Eye (tissue), 1 donor: ENCODE results near the gene GSC.
A peak's percentile ranks its signal among the peaks of the same experiment; 100 is the strongest.
"Not testable (repeated sequence)": the region's sequence is repeated elsewhere in the genome, so short reads cannot be mapped to it uniquely, and the experiment has no call there.

Source experiments
- DNase-seq: peaks from one replicate; pipeline ENCODE4 v3.0.0-alpha.2; 2015

GSC gene

DNA sequence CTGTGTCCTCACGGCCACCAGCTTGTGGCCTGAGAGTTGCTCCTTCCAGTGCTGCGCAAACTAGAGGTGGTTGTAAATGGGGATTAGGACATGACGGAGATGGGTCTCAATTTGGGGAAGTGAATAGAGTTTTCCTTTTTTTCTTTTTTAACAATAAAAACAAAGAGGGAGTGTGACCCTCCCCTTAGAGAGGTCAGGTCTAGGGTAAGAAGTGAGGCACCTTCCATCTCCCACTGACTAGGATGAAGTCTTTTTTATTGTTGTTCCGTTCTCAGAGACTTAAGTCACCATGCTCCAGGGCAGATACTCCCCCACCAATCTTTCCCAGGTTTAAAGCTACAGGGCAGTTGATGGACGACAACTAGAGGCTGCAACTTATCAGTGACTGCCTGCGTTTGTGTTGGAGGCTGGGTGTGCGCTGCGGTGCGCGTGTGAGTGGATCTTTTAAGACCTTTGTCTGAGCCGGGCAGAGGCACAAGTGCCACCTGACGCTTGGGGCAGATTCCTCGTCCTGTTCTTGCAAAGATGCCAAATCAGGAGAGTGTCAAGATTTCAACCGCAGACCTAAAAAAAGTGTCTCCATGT is 2.1 kb upstream of the GSC start:
- peak; percentile 62 for DNase-seq

DNA sequence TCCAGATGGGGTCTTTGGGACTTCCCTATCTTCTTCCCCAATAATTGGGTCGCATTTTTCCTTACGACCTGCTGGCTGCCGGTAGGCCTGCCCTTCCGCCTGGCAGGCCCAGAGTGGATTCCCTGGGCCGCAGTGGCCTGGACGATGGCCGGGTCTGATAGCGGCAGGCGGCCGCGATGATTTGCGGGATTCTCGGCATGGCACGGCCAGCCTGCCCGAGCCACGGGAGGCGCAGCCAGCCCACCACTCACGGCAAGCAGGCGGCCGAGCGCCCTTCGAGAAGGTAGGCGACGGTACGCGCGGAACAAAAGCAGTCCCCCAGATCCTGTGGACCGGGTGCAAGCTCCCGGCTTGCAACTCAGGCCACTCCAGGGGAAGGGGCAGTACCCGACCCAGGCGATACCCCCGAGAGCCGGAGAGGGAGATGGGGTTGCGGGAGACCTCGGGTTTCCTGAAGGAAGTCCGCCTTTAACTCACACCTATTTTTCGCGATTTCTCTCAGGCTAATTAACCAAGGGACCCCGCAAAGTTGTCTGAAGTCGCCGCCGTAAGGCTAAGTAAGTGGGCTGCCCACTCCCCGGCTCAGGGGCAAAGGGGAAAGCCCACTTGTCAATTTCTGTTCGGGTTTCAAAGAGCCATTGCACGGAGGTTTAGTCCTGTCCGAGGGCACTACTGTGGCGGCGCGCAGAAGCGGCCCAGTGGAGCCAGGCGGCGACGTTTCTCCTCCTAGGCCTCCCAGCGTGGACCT is 1.4 kb upstream of the GSC start:
- DNase-seq = peak; percentile 77

DNA sequence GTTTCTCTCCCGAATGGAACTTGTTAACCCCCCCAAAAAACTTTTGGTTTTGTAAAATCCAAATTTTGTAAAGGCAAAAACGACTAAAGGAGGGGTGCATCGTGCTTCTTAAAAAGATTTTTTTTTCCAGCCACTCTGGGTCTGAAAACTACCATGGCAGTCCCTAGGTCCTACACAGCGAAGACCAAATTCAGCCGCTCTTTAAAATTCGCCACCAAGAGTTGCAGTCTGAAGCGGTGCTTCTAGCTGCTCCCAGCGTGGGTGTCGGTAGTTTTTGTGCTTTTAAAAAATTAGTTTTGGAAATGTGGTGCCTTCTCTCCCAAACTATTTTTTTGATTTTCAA is 873 bp upstream of the GSC start:
- DNase-seq = no peak

DNA sequence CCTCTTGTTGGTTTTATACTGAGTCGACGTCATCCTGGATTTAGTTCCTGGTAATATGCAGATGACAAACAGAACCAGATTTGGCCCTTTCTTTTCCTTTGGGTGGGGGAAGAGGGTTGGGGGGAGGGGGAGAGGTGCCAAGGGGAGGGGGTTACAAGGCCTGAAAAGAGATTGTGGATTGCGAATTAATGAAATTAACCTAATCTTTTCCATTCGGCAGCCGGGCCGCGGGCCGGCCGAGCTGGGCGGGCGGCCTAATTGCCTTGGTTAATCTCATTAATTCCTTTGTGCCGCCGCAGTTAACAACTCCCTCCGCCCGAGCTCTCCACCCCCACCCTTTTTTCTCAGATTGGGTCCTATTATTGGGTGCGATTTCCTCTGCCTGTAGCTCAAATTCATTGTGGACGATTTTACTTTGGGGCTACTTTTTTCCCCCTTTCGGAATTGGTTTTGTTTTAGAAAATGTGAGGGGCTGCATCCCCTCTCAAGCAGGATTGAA is 387 bp upstream of the GSC start:
- DNase-seq = no peak

DNA sequence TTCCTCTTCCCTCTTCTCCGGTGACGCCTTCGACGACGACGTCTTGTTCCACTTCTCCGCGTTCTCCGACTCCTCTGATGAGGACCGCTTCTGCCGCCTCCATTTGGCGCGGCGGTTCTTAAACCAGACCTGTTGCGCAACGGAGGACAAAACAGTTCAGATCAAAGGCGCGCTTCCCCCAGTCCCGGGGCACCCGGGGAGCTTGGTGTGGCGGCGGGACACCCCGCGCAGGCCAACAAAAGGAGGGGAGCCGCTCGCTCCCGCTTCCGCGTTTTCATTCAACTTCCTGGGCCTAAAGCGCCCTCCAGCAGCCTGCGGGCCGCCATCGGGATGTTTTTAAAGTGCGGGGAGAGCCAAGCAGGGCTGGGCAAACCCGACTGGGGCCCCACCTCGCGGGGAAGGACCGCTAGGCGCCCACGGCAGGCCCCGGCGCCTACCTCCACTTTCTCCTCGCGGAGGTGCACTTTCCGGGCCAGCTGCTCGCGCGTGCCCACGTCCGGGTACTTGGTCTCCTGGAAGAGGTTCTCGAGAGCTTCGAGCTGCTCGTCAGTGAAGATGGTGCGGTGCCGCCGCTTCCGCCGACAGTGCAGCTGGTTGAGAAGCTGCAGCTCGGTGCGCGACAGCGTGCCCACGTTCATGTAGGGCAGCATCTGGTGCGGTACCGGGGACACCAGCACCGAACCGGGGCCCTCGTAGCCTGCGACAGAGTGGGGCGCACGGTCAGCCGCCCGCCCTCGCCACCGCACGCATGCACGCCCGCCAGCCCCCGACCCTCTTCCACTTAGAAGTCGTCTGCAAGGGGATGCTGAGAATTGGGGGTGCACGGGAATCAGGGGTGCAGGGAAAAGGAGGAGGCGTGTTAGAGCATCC is 1.2 kb downstream of the GSC start:
- DNase-seq = peak; percentile 71

DNA sequence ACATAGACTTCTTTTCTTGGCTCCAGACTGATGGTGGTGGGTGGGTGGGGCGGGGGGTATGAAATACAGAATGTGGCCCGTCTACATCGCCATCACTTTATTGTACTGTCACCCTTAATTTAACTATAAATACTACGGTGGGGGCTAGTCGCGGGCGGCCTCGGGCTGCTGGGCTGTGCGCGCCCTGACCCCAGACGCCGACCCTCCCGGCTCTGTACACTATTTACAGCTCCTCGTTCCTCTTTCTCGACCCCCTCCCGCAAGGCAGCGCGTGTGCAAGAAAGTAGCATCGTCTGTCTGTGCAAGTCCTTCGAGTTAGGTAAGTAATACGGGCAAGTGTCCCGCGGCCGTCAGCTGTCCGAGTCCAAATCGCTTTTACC is 1.8 kb downstream of the GSC start:
- no peak for DNase-seq

DNA sequence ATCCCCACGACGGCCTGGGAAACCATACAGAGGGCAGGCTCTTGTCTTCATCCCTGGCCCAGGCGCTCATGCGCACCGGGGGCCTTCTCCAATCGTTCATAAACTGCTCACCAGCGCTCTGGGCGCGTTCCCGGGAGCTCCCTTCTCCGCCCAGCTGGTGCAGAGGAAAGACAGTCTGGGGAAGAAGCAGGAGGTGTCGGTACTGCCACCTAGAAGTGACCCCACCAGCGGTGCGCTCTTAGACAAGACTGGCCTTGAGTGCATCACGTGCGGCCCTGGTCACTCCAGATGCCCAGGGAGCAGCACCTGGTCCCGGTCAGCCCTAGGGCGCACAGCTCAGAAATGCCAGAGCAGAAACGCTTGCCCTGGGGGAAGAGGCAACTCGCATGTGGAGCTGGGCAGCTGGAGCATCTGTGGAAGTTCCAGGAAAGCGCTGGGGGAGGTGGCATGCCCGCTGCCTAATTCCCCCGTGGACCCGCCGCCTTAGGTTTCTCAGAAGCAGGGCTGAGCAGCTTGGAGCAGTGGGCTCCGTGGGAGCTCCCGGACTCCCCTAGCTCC is 2.5 kb downstream of the GSC start:
- peak; percentile 49 for DNase-seq

DNA sequence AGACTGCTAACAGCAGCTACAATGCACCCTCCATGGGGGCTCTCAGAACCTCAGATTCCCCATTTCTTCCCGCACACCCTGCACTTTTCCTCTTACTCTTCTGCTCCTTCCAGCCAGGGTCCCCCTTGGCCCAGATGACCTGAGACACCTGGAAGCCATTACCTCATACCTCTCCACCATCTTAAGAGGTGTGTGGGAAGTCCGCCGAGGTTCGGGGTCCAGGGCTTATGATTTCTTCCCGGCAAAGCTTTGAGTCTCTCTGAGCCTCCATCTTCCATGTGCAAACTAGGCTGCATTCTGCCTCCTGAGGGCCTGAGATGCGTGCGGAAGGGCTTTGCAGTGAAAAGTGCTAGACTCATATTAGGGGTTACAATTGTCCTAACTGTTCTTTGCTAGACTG is 5.3 kb downstream of the GSC start:
- DNase-seq = no peak

DNA sequence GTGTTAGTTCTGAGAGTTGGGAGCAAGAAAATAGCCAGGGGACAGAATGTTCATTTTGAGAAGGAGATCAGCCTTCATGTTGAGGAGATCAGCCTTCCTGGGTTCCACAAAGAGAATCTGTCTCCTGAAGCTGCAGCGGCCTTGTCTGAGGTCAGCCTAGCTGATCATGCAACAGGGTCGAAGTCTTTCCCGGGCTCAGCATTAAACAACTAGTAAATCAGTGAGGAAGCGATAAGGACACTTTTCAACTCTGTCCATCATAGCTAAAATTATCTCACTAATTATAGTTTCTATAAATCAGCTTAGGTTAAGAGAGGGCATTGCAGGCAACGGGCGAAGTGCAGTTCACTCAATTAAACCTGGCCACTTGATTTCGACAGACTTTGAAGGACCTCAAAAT is 7.5 kb downstream of the GSC start:
- no peak for DNase-seq

DNA sequence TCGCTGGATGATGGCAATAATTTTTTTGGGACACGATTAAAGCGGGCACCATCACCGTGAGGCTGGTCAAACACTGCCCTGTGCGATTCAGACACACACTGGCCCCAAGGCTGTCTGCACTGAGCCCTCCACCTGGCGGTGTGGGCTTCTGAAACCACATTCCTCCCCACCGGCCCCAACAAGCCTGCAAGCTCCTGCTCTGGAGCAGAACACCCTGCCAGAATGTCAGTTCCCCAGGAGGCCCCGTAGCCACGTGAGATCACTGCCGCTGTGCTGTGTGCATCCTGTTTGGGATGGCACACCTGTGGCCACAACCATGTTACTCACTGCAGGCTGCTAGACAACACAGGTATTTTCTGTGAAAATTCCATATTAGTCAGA is 7.9 kb downstream of the GSC start:
- no peak for DNase-seq

DNA sequence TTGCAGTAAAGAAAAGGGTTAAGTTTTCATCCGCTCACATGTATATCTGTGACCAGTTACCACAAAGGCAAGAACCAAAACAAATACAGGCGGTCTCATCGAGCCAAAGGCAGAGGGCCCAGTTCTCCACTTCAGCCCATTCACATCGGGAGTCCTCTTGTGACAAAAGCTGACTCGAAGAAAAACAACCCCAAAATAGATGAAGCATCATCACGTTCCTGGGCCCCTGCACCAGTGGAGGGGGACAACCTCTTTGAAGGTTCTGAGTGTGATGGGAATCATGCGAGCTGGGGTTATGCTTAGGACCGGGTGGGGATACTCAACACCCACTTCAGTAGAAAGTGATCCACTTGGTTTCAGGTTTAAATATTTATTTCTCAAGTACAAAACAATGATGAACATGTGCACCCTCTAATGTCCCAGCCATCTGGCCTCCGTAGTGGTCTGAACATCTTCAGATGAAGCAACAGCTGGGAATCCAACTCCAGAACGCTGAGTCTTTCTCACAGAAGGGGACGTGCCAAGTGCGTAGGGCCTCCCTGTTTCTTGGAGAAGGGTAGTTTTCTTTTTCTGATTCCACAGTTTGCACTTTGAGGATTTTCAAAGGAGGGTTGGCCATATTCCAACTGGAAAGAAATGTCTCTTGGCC is 8.4 kb downstream of the GSC start:
- no peak for DNase-seq

DNA sequence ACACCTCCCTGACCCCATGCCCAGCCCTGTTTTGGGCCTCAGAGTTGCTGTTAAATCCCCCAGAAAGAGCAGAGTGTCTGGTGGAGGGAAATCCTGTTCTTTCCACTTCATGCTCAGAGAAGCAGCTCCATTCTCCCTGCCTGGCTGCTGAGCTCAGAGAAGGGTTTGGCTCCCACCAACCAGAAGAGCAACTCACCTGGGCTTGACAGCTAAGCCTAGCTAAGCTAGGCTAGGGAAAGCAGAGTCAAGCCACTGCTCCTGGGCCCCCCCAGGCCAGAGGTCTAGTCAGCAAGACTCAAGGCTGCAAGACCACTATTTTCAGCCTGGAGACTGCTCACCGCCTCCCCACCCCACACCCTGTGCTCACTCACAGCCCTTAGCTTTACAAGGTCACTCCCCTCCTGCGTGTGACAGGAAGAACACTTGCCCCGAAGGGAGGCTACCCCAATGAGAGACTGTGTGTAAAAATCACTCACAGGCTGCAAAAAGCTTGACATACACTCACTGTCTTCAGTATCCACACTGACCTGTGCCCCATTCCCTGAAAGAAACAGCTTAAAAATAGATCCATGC is 13.5 kb downstream of the GSC start:
- DNase-seq = no peak

DNA sequence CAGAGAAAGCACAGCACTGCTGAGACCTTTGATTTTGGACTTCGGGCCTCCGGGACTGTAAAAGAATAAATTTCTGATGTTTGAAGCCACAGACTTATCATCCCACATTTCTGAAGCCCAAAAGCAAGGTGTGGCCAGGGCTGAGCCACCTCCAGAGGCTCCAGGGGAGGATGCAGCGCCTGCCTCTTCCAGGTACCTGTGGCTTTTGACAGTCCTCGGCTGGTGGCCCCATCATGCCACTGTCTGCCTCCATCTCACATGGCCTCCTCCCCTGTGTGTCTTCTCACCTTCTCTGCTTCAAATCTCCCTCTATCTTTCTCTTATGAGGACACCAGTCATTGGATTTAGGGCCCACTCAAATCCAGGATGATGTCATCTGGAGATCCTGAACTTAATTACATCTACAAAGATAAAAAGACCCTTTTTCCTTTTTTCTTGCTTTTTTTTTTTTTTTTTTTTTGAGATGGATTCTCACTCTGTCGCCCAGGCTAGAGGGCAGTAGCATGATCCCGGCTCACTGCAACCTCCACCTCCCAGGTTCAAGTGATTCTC is 15.4 kb downstream of the GSC start:
- no peak for DNase-seq

DNA sequence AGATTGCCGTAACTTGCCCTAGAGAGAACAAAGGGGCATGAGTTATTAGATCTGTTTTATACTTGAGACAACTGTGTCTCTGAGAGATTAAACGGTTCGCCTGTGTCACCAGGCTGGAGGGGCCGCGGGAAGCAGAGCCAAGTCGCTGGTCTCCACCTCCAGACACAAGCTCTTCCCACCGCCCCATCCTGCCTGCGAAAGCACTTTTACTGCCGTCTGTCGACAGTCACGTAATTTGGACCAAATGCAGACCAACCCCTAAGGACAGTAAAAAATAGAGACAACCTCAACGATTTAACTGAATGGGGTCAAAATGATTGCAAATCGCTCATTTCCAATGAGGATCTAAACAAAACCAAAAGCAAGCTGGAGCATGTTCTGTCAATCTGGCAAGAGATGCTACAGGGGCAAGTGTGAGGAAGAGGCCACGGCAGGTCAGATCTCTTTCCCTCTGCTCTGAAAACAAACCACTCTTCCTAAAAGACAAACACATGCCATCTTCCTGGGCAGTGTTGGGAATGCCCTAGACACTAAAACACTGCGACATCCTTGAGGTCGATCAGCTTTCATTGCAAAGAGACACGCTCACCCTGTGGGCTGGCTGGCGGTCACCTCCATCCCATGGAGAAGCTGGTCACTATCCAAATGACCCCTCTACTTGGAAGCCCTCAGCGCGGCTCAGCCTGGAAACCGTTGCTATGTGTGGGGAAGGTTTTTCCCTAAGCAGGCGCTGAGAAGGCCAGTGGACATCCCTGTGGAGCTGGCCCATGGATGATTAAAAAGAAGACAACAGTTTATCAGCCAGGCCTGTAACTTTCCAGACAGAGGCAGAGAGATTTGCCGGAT is 17.1 kb downstream of the GSC start:
- DNase-seq = no peak

DNA sequence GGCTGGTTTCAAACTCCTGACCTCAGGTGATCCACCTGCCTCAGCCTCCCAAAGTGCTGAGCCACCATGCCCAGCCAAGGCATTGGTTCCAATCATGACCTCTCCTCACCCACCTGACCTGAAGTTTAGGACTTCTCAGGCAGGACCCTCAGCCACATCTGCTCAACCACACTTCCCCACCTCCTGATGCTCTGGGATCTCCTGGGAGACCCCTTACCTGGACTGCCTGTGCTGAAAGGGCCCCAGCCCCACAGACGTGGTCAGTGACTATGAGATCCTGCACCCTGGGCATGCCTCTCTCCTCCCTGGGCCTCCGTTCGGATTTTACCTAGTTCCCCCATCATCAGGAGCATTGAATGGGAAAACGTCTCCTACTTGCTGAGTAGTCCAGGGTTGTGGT is 18.0 kb downstream of the GSC start:
- DNase-seq = no peak

DNA sequence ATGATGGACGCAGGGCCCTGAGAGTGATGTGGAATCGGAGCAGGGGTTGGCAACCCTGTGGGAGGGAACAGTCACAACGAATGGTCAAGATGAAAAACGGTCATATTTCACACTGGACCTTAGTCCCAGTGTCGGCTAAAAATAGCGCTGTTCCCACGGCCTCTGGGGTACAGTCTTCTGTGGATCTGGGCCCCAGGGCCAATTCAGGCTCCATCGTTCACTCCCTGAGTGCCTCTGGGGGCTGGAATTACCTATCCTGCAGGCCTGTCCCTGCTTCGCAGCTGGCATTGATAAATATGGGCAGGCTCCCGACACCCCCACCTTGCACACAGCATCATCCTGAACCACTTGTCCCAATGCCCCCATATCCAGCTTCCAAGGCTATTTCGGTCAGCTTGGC is 18.6 kb downstream of the GSC start:
- DNase-seq = no peak

DNA sequence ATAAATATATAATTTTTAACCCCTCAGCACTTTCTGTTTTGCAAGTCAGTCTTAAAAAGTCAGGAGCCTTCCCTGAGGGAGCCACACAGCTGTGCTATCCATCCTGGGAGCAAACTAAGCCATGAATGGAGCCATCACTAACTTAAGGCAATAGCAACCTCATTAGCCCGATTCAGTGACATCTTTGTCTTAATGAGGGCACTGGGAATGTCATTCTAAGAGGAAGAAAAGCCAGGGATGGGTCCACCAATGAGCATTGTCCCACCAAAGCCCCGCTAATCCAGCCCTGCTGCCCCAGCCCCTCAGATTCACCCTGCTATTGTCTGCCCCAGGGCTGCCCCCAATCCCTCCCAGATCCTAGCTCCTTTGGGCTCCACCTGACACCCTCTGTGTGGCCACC is 19.5 kb downstream of the GSC start:
- peak; percentile 39 for DNase-seq

DNA sequence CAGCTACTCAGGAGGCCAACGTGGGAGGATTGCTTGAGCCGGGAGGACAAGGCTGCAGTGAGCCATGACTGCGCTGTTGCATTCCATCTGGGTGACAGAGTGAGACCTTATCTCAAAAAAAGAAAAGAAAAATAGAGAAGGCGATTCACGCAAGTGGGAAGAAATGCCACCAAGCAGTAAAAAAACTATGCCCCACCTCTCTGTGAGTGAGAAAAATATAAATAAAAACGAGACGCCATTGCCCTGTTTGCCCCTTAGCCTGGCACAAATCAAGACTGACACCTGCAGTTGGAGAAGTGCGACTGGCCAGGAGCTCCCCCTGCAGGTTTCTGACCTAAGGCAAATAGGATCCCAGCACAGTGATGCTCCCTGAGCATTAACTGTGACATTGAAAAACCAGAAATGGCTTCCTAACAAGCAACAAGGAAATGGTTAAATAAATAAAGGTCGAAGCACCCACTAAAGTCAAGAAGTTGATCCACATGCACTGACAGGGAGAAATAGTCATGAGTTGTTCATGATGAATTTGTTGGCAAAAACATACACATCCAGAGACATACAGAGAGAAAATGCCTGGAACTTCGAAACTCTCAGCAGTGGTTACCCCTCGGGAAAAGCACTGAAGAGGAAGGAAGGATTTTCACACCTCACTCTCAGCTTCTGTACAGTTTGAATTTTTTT is 21.1 kb downstream of the GSC start:
- DNase-seq = peak; percentile 53

DNA sequence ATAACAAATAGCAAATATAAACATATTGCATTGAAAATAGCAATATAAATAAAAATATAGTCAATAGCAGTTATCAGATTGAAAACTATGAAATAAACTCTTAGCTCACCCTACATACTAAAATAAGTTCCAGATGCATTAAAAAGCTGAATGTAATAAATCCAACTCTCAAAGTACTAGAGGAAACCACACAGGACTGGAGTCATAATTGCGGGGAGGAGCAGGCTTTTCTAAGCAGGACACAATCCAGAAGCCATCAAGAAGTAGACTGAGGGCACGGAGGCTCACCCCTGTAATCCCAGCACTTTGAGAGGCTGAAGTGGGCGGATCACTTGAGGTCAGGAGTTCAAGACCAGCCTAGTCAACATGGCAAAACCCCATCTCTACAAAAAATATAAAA is 22.2 kb downstream of the GSC start:
- no peak for DNase-seq

DNA sequence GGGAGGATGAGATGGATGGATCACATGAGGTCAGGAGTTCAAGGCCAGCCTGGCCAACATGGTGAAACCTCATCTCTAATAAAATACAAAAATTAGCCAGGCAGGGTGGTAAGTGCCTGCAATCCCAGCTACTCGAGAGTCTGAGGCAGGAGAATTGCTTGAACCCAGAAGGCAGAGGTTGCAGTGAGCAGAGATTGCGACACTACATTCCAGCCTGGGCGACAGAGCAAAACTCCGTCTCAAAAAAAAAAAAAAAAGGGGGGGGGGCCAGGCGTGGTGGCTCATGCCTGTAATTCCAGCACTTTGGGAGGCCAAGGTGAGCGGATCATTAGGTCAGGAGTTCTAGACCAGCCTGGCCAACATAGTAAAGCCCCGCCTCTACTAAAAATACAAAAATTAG is 22.8 kb downstream of the GSC start:
- DNase-seq = not testable (repeated sequence)

DNA sequence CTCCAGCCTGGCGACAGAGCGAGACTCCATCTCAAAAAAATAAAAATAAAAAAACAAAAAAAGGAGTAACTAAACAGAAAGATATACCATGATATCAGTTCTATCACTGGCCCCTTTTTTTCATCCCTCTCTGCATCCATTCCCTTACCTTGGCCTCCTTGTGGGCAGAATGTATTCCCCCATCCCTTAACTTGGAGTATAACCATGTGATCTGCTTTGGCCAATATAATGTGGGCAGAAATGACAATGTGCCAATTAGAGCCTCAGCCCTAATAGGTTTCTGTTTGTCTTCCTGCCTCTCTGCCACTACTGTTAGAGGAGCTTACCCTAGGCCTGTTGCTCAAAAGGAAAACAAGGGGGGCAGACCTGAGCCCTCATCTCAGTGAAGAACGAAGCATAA is 23.8 kb downstream of the GSC start:
- no peak for DNase-seq
